ENCODE measurements around the gene LILRB3.
"Not testable (repeated sequence)": the region's sequence is repeated elsewhere in the genome, so short reads cannot be mapped to it uniquely, and the experiment has no call there.

LILRB3 gene

GRCh38 chr19:54222474-54223276 lies at the start of gene LILRB3:
TSS of gene LILRB3 (minus strand) at chr19:54223007. CDS start at chr19:54222976, 31 bp downstream.
- H3K9me3 ChIP-seq (ENCODE audit: insufficient read depth, low read depth, low read length); H3K9ac ChIP-seq (ENCODE audit: low read depth, low read length); H3K27me3 ChIP-seq (ENCODE audit: insufficient read depth, low read length); H3K27ac ChIP-seq (ENCODE audit: low read length); H3K4me3 ChIP-seq (ENCODE audit: low read length); H3K4me1 ChIP-seq (ENCODE audit: insufficient read depth, low read length); H3K36me3 ChIP-seq (ENCODE audit: insufficient read depth, low read depth, low read length): not testable (repeated sequence)

DNA sequence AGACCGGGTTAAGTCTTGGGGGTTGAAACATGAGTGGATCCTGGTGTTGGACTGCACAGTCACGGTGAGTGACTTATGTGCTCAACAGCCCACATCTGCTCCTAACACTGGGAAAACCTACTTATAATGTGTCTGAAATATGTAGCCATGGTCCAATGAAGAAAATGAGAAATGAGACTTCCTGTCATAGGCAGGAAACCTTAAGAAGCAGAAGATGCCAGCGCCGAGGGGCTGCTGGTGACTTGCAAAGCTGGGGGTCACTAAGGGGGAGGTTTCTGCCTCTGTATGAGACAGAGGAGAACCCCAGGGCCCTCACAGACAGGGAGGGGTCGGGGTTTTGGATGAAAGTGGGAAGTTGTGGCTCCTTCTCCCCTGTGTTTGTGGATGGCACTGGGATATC lies 49.4 kb upstream of the LILRB3 start:
- not testable (repeated sequence) for H3K4me3 ChIP-seq (ENCODE audit: low read length); H3K9me3 ChIP-seq (ENCODE audit: insufficient read depth, low read depth, low read length); H3K27me3 ChIP-seq (ENCODE audit: insufficient read depth, low read length); H3K4me1 ChIP-seq (ENCODE audit: insufficient read depth, low read length); H3K27ac ChIP-seq (ENCODE audit: low read length); H3K36me3 ChIP-seq (ENCODE audit: insufficient read depth, low read depth, low read length); H3K9ac ChIP-seq (ENCODE audit: low read depth, low read length)

- H3K9me3 ChIP-seq (ENCODE audit: insufficient read depth, low read depth, low read length); H3K27ac ChIP-seq (ENCODE audit: low read length); H3K9ac ChIP-seq (ENCODE audit: low read depth, low read length); H3K4me3 ChIP-seq (ENCODE audit: low read length); H3K36me3 ChIP-seq (ENCODE audit: insufficient read depth, low read depth, low read length); H3K27me3 ChIP-seq (ENCODE audit: insufficient read depth, low read length); H3K4me1 ChIP-seq (ENCODE audit: insufficient read depth, low read length): not testable (repeated sequence)
Observed at GRCh38 chr19:54271587-54271986, 48.8 kb upstream of the LILRB3 start.

DNA sequence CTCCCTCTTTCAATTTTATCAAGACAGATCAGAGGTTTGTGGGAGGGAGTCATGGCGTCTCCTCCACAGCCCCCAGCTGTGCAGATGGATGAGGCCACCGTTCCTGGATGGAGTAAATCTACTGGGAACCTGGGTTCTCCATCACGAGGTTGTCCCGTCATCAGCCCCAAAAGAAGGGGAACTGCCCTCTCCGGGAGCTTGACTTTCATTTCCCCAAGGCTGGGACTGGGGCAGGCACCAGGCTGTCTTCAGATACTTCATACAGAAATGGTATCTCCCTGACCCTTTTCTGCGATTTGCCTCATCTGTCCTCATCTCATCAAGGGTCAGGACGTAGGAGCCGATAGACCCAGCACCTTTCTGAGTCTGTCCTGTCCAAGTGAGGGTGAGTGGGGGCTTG lies 48.3 kb upstream of the LILRB3 start:
- Histone ChIP-seq H3K9me3 (ENCODE audit: insufficient read depth, low read depth, low read length) (no peaks in the 10 kb centered on the region), H3K27me3 (ENCODE audit: insufficient read depth, low read length) (no peaks in the 10 kb centered on the region), H3K27ac (ENCODE audit: low read length) (no peak overlapping the region), H3K36me3 (ENCODE audit: insufficient read depth, low read depth, low read length) (no peaks in the 10 kb centered on the region), H3K4me1 (ENCODE audit: insufficient read depth, low read length) (0 out of 2 replicates have a peak, but pooled peaks cover 3% of the 10 kb centered on the region), H3K4me3 (ENCODE audit: low read length) (no peak overlapping the region), H3K9ac (ENCODE audit: low read depth, low read length) (no peak overlapping the region)

DNA sequence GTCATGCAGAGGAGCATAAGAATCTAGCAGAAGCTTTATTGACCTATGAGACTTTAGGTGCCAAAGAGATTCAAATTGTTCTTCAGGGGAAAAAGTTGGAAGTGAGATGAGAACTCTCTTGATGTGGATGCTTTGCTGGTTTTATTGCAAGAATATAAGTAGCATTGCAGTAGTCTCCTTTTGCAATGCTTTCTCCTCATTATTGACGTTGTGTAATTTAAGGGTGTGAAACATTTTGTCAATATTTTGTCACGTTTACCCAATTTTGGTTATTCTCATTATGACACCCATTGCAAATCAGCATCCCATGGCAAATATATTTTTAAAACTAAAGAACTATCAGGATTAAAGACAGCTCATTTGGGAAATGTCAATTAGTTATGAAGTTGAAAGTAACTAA lies 46.1 kb upstream of the LILRB3 start:
- Histone ChIP-seq H3K27ac (ENCODE audit: low read length) (no peak overlapping the region), H3K9me3 (ENCODE audit: insufficient read depth, low read depth, low read length) (no peaks in the 10 kb centered on the region), H3K36me3 (ENCODE audit: insufficient read depth, low read depth, low read length) (no peaks in the 10 kb centered on the region), H3K9ac (ENCODE audit: low read depth, low read length) (no peak overlapping the region), H3K27me3 (ENCODE audit: insufficient read depth, low read length) (no peaks in the 10 kb centered on the region), H3K4me1 (ENCODE audit: insufficient read depth, low read length) (peaks cover 3% of the 10 kb centered on the region; the same call in 1 of the 2 replicates), H3K4me3 (ENCODE audit: low read length) (no peak overlapping the region)

- H3K36me3 ChIP-seq (ENCODE audit: insufficient read depth, low read depth, low read length): no peaks in the 10 kb centered on the region
- no peak overlapping the region for H3K9ac ChIP-seq (ENCODE audit: low read depth, low read length)
- H3K4me3 ChIP-seq (ENCODE audit: low read length): no peak overlapping the region
- H3K27me3 ChIP-seq (ENCODE audit: insufficient read depth, low read length): no peaks in the 10 kb centered on the region
- peaks cover 3% of the 10 kb centered on the region; the same call in 1 of the 2 replicates for H3K4me1 ChIP-seq (ENCODE audit: insufficient read depth, low read length)
- H3K9me3 ChIP-seq (ENCODE audit: insufficient read depth, low read depth, low read length): no peaks in the 10 kb centered on the region
- no peak overlapping the region for H3K27ac ChIP-seq (ENCODE audit: low read length)
Observed at GRCh38 chr19:54266133-54266532, 43.3 kb upstream of the LILRB3 start.

GRCh38 chr19:54262470-54262869 lies 39.7 kb upstream of the LILRB3 start:
- H3K9ac ChIP-seq (ENCODE audit: low read depth, low read length): no peak overlapping the region
- no peak overlapping the region for H3K4me3 ChIP-seq (ENCODE audit: low read length)
- H3K27me3 ChIP-seq (ENCODE audit: insufficient read depth, low read length): no peaks in the 10 kb centered on the region; the same call in 1 of the 2 replicates

GRCh38 chr19:54262066-54262465 lies 39.3 kb upstream of the LILRB3 start:
- peaks cover 3% of the 10 kb centered on the region; the same call in 1 of the 2 replicates for H3K4me1 ChIP-seq (ENCODE audit: insufficient read depth, low read length)
- no peaks in the 10 kb centered on the region; the same call in 1 of the 2 replicates for H3K27me3 ChIP-seq (ENCODE audit: insufficient read depth, low read length)
- no peak overlapping the region for H3K27ac ChIP-seq (ENCODE audit: low read length)
- no peaks in the 10 kb centered on the region for H3K9me3 ChIP-seq (ENCODE audit: insufficient read depth, low read depth, low read length)
- H3K9ac ChIP-seq (ENCODE audit: low read depth, low read length): no peak overlapping the region
- no peak overlapping the region for H3K4me3 ChIP-seq (ENCODE audit: low read length)
- no peaks in the 10 kb centered on the region for H3K36me3 ChIP-seq (ENCODE audit: insufficient read depth, low read depth, low read length)

More at GRCh38 chr19:54262470-54262869, 39.7 kb upstream of the LILRB3 start:
- Histone ChIP-seq H3K27ac (ENCODE audit: low read length) (no peak overlapping the region), H3K36me3 (ENCODE audit: insufficient read depth, low read depth, low read length) (no peaks in the 10 kb centered on the region), H3K9me3 (ENCODE audit: insufficient read depth, low read depth, low read length) (no peaks in the 10 kb centered on the region), H3K4me1 (ENCODE audit: insufficient read depth, low read length) (peaks cover 3% of the 10 kb centered on the region; the same call in 1 of the 2 replicates)

GRCh38 chr19:54257116-54257480 lies 34.3 kb upstream of the LILRB3 start, which contains the start of gene LILRB5:
TSS of gene LILRB5 (minus strand) at chr19:54257273. CDS start at chr19:54257193, 80 bp downstream.
- Histone ChIP-seq H3K27me3 (ENCODE audit: insufficient read depth, low read length) (no peaks in the 10 kb centered on the region; the same call in 1 of the 2 replicates), H3K9me3 (ENCODE audit: insufficient read depth, low read depth, low read length) (no peaks in the 10 kb centered on the region), H3K9ac (ENCODE audit: low read depth, low read length) (no peak within 1 kb of the TSS), H3K4me3 (ENCODE audit: low read length) (no peak within 1 kb of the TSS), H3K4me1 (ENCODE audit: insufficient read depth, low read length) (no peaks in the 10 kb centered on the region; the same call in 1 of the 2 replicates), H3K36me3 (ENCODE audit: insufficient read depth, low read depth, low read length) (no peaks in the 10 kb centered on the region), H3K27ac (ENCODE audit: low read length) (no peak within 1 kb of the TSS)

- Histone ChIP-seq H3K4me1 (ENCODE audit: insufficient read depth, low read length) (no peaks in the 10 kb centered on the region; the same call in 1 of the 2 replicates), H3K9me3 (ENCODE audit: insufficient read depth, low read depth, low read length) (no peaks in the 10 kb centered on the region), H3K27ac (ENCODE audit: low read length) (no peak overlapping the region), H3K9ac (ENCODE audit: low read depth, low read length) (no peak overlapping the region), H3K36me3 (ENCODE audit: insufficient read depth, low read depth, low read length) (no peaks in the 10 kb centered on the region), H3K27me3 (ENCODE audit: insufficient read depth, low read length) (no peaks in the 10 kb centered on the region; the same call in 1 of the 2 replicates), H3K4me3 (ENCODE audit: low read length) (no peak overlapping the region)
Observed at GRCh38 chr19:54256250-54257115, 33.7 kb upstream of the LILRB3 start.

DNA sequence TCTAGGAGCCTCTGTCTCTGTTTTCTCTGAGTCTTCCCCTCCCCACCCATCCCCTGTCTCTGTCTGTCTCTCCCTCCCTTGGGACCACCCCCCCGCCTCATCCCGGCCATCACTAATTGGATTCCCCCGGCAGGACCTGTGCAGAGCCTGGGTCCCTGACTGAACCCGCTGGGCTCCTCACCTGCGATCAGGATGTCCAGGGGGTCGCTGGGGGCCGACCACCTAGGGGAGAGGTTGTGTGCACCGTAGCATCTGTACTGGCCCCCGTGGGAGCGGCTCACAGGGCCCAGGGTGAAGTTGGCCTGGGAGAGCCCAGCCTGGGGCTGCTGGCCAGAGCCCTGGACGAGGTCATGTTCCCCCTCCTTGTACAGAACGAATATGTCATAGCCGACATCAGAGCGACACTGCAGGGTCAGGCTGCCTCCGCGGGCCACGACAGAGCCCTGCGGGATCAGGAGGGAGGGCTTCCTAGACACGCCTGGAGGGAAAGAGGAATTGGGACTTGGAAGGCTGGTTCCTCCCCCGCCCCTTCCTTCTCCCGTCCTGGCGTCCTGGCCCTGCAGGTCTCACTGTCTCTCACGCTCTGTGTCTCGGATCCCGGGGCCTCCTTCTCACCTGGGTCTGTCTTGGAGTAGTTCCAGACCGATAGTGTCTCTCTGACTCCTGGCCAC lies 32.4 kb upstream of the LILRB3 start:
- H3K4me3 ChIP-seq (ENCODE audit: low read length): no peak overlapping the region
- no peaks in the 10 kb centered on the region; the same call in 1 of the 2 replicates for H3K4me1 ChIP-seq (ENCODE audit: insufficient read depth, low read length)
- H3K27ac ChIP-seq (ENCODE audit: low read length): no peak overlapping the region
- no peaks in the 10 kb centered on the region; the same call in 1 of the 2 replicates for H3K27me3 ChIP-seq (ENCODE audit: insufficient read depth, low read length)
- no peaks in the 10 kb centered on the region for H3K9me3 ChIP-seq (ENCODE audit: insufficient read depth, low read depth, low read length)
- no peaks in the 10 kb centered on the region for H3K36me3 ChIP-seq (ENCODE audit: insufficient read depth, low read depth, low read length)
- H3K9ac ChIP-seq (ENCODE audit: low read depth, low read length): no peak overlapping the region
